NCI-H2227 (cell line): ENCODE data around the gene SLC7A5.
"Not testable (repeated sequence)": the region's sequence is repeated elsewhere in the genome, so short reads cannot be mapped to it uniquely, and the experiment has no call there.

Experiments used
- DNase-seq: peaks from one replicate; lab custom pipeline; 2025; ENCODE audit not compliant: unreplicated experiment; lab: John Stamatoyannopoulos, UW

The SLC7A5 gene

GRCh38 chr16:87869061-87869878 is at the start of gene SLC7A5:
TSS of gene SLC7A5 (minus strand) at chr16:87869507. CDS start at chr16:87869422, 85 bp downstream.
- DNase-seq: peak; percentile 62

- no peak for DNase-seq
Measured at GRCh38 chr16:87918338-87918737, 49.0 kb upstream of the SLC7A5 start.

- DNase-seq: no peak
Measured at GRCh38 chr16:87917503-87917902, 48.2 kb upstream of the SLC7A5 start.

GRCh38 chr16:87914812-87915211 is 45.5 kb upstream of the SLC7A5 start:
- DNase-seq: no peak

- not testable (repeated sequence) for DNase-seq
Measured at GRCh38 chr16:87914021-87914725, 44.9 kb upstream of the SLC7A5 start.

- DNase-seq: not testable (repeated sequence)
Measured at GRCh38 chr16:87912691-87913090, 43.4 kb upstream of the SLC7A5 start.

GRCh38 chr16:87911106-87911763 is 41.9 kb upstream of the SLC7A5 start:
- peak; percentile 81 for DNase-seq

- DNase-seq: peak; percentile 74
Measured at GRCh38 chr16:87909203-87909935, 40.1 kb upstream of the SLC7A5 start.

- DNase-seq: not testable (repeated sequence)
Measured at GRCh38 chr16:87908101-87908500, 38.8 kb upstream of the SLC7A5 start.

- not testable (repeated sequence) for DNase-seq
Measured at GRCh38 chr16:87905521-87905920, 36.2 kb upstream of the SLC7A5 start.

- not testable (repeated sequence) for DNase-seq
Measured at GRCh38 chr16:87904963-87905362, 35.7 kb upstream of the SLC7A5 start.

- not testable (repeated sequence) for DNase-seq
Measured at GRCh38 chr16:87900489-87900888, 31.2 kb upstream of the SLC7A5 start.

GRCh38 chr16:87897521-87898505 is 28.5 kb upstream of the SLC7A5 start:
- DNase-seq: no peak

- not testable (repeated sequence) for DNase-seq
Measured at GRCh38 chr16:87896924-87897520, 27.7 kb upstream of the SLC7A5 start.

GRCh38 chr16:87896176-87896890 is 27.0 kb upstream of the SLC7A5 start:
- DNase-seq: not testable (repeated sequence)

GRCh38 chr16:87895641-87896141 is 26.4 kb upstream of the SLC7A5 start:
- DNase-seq: no peak

GRCh38 chr16:87894005-87894404 is 24.7 kb upstream of the SLC7A5 start:
- not testable (repeated sequence) for DNase-seq

- no peak for DNase-seq
Measured at GRCh38 chr16:87891764-87892163, 22.5 kb upstream of the SLC7A5 start.
